ENCODE measurements around the gene PTPRA.

DNA sequence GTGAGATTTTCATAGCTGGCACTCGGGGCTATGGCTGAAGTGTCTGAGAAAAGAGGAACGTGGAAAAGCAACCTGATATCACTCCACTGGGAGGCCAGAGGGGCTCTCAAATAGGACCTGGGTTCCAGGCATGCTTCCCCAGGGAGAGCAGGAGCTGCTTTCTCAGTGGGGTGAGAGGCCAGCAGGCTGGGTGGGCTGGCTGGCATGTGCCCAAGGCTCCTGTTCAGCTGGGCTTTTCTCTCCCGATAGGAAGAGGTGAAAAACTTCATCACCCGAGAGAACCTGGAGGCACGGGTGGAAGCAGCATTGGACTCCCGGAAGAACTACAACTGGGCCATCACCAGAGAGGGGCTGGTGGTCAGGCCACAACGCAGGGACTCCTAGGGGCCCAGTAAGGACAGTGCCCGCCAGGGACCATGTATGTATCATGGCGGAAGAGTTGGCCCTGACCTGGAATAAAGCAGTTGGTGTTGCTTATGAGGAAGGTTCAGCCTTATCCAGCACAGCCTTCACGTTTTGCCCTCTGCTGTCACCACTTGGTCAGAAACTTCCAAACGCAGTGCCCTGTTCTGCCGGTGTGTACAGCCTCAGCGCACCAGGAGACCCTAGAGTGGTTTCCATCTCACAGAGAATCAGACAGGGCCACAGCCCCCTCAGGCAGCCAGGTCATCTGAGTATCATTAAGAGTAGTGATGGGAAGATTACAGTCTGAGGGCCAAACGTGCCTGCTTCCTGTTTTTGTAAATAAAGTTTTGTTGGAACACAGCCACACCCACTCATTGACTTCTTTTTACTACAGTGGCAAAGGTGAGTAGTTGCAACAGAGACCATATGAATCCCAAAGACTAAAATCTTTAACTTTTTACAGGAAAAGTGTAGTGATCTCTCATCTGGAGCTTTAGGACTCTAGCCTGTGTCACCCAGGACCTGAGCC is 174.5 kb downstream of the PTPRA start:
- TF ChIP-seq, protein P1, sequence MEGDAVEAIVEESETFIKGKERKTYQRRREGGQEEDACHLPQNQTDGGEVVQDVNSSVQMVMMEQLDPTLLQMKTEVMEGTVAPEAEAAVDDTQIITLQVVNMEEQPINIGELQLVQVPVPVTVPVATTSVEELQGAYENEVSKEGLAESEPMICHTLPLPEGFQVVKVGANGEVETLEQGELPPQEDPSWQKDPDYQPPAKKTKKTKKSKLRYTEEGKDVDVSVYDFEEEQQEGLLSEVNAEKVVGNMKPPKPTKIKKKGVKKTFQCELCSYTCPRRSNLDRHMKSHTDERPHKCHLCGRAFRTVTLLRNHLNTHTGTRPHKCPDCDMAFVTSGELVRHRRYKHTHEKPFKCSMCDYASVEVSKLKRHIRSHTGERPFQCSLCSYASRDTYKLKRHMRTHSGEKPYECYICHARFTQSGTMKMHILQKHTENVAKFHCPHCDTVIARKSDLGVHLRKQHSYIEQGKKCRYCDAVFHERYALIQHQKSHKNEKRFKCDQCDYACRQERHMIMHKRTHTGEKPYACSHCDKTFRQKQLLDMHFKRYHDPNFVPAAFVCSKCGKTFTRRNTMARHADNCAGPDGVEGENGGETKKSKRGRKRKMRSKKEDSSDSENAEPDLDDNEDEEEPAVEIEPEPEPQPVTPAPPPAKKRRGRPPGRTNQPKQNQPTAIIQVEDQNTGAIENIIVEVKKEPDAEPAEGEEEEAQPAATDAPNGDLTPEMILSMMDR (IDR thresholded peaks at IDR 0.05; ENCODE audit: low read depth, low read length, poor library complexity, severe bottlenecking), result no peak
- TF ChIP-seq EZH2phosphoT487 (IDR thresholded peaks at IDR 0.05; ENCODE audit: borderline replicate concordance, low read length), result no peak
